HG03558 (cell line): ENCODE measurements around the gene NRP2.

Experiments used
- ATAC-seq: cut with Tn5 transposase; IDR thresholded peaks from one replicate; pipeline ENCODE4 v1.9.1; 2021; ENCODE audit warnings: moderate number of reproducible peaks; ENCODE audit not compliant: unreplicated experiment; ENCODE audit errors: extremely low read depth

NRP2 gene

DNA sequence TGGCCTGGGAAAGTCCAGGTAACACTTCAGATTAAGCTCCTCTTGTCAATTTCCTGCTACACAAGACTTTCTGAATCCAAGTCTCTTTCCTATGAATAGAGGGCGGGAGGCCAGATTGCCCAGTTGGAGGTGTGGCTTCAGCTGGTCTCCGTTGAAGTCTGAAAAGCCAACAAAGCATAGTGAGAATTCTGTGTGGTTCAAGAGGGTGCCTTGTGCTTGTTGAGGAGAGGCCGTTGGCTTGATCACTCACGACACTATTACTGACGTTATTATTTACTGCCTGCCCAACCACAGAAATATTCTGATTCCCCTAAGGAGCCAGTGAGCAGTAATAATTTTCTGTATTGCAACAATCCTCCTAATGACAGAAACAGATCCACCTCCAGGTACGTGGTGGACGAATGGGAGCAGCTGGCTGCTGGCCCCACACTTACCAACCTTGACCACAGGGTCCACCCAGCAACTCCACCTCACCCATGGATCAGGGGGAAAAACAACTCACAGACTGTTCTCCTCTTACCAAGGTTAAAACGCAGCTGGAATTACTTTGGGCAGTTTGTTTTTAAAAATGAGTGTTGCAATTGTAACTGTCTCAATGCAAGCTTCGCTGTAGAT, 21.9 kb downstream of the NRP2 start:
- ATAC-seq = no peak

DNA sequence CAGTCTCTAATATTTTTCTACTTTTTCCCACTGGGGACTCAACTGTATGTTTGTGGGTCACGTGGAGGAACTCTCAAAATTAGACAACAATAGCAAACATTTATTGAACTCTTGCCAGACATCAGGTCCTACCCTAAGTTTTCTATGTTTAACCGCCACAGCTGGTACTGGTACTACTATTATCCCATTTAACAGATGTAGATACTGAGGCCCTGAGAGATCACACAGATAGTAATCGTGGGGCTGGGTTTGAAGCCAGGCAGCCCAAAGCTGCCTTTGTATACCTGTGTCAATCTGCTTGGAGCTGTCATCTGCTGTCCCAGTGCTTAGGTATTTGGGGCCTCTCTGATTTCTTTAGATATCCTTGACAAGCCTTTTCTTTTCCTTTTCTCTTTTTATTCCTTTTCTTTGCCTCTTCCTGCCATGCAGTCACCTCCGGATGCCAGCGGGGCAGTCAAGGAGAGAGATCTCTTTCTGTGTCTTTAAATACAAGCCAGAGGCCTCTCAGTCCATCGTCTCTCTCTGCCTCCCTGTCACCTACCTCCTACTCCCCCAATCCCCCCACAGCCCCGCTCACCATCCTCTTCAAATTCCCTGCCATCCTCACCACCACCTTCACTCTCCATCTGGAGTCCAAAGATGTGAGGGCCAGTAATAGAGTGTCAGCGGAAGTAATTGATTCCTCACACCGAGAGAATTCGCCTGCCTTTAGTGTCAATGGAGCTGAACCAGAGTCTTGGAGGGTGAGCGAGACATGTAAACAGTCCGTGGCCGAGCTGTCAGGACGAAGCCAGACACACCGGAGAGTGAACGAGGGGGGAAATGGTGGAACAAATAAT, 23.4 kb downstream of the NRP2 start:
- ATAC-seq = no peak

DNA sequence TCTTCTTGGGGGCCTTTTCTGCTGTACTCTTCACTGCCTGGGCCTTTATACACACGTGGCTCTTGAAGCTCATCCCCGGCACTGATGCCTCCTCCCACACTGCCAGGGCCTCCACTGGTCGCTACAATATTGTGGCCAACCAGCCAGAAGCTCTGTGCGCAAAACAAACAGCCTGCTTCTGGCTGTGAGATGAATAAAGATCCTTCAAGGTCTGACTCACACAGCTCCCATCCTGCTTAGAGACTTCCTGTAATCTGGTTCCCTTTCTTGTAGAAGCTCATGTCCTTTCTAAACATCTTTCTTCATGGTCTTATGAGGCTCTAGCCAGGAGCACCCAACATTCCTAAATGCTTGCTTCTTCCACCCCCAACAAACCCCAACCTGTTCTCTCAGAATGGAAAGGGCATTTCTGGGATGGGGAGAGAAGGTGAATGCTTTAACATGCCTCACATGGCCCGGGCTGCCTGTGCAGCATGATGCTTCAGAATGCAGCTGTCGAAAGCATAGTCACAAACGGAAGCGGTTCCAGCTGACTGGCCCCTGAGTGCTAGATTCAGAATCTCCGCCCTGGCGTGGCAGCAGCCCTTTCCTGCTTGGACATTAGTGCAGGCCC, 24.6 kb downstream of the NRP2 start:
- ATAC-seq = peak; percentile 94

DNA sequence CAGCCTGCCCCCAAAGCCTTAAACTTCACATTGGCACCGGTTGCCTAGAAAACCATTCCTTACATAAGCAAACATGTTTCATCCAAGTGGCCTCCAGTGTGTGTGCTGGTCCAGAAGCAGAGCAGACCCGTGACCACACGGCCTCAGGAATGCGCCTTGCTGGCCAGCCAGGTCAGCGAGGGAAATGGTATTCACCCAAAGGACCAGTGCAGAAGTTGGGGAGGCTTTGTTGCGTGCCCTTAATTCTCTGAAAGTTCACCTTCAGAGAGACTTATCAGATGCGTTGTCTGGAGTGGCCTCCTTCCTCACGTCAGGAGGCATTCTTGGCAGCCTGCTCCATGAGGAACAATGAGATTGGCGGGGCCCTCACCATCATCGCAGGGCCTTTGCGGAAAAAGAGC, 25.9 kb downstream of the NRP2 start:
- ATAC-seq = no peak

DNA sequence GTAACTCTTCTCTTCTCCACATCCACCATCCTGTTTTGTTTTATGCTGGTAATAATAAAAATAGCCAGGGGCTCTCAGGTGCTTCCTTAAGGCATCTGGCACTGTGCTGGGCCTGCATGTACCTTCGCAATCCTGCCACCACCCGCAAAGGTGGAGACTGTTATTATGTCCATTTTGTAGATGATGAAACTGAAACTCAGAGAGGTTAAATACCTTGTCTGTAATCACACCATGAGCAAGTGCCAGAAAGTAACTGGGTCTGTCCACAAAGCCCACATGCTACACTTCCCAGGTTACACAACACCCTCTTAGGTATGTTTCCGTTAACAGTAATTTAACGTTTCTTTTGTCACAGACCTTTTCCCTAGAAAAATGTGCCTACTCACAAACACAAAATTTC, 27.0 kb downstream of the NRP2 start:
- ATAC-seq = no peak

DNA sequence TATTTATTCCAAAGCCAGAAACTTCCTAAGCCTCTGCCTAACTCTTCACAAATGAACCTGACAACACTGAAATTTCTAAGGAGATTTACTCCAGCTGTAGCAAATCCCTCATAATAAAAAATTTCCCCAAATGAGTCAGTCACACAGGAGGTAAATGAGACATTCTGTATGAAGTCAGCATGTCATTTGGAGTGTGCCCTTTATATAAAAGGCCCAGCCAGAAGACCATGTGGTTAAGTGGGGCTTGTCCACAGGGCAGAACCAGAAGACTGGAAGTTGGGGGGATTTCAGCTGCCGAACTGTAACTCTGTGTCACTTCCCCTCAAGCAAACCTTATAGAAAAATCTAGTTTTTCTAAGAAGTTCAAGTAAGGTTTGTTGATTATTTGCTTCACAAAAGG, 30.2 kb downstream of the NRP2 start:
- ATAC-seq = no peak

DNA sequence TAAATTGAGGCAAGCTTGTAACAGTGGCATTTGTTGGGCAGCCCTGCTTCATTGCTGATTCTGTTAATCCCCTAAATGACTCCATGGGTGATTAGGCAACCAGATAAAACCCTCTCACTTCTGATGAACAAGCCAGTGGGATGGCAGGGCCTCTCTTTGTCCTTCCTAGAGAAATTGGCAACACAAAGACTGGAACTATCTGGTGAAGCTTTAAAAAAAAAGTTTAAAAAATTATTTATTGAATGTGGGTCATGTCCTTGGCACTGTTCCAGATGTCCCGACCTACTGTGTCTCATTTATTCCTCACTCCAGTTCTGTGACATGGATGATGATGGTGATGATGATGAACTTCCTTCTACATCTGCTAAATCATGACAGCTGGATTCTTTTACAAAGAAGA, 30.8 kb downstream of the NRP2 start:
- ATAC-seq = no peak

DNA sequence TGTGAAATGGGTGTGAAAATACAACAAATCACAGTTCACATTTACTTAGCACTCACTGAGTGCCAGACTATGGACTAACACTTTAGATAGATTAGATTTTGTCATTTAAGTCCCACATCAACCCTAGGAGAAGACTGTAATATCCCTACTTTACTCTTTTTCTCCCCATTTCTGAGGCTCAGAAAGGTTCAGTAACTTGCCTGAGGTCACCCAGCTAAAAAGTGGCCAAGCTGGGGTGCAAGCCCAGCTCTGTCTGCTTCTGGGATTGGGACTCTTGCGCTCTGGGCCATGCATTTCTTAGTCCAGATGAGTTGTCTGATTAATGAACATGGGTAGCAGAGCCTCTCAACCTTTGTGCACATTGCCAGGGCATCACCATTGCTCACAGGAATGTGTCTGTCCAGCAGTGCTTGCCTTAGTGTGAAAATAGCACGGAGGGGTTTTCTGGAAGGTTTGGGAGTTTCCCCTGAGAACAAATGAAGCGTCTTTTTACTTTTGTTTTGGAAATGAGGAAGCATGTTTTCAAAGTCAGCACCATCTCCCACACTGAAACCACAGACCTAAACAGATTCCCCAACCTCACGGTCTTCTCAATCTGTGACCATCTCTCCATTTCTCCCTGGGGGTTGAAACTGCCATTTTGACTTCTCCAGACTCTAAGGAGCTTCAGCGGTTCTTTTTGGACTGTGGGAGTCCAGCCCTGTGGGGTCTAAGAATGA, 31.9 kb downstream of the NRP2 start:
- ATAC-seq = peak; percentile 63

DNA sequence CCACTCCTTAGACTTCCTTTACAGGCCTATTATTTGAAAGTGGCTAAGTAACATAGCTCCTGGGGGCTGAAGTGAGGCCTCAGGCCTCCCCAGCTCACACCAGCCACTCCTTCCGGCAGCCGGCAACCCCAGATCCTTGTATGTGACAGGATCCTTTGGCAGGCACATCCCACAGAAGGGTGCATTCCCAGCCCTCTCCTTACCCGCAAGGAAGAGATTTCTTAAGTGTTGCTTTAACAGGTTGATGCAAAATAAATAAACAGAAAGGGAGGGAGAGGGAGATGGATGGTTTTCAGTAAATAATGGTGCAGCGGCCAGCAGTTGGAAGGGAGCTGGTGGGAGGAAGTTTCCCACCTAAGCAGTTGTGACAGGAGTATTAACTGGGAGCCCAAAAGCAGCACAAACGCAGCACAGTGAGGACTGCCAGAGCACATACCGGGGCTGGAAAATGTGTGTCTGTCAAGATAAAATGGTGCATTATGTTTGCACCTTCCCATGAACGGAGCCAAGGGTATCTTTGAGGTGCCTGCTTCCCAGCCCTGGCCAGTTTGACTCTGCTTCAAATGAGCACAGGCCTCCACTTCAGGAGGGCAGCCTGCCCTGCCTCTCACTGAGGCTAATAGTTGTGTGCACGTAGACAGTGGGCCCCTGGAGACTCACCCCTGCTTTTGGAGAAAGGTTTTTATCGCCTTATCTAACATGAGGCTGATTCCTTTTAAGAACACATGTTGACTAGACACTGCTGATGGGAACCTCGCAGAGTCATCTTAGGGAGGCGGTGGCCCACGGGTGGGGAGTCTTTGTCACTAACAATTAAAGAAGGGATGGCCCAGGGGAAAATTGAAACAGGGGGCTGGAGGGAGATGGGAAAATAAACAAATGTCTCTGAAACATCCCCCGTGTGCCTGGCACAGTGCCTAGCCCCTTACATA, 32.8 kb downstream of the NRP2 start:
- ATAC-seq = no peak

DNA sequence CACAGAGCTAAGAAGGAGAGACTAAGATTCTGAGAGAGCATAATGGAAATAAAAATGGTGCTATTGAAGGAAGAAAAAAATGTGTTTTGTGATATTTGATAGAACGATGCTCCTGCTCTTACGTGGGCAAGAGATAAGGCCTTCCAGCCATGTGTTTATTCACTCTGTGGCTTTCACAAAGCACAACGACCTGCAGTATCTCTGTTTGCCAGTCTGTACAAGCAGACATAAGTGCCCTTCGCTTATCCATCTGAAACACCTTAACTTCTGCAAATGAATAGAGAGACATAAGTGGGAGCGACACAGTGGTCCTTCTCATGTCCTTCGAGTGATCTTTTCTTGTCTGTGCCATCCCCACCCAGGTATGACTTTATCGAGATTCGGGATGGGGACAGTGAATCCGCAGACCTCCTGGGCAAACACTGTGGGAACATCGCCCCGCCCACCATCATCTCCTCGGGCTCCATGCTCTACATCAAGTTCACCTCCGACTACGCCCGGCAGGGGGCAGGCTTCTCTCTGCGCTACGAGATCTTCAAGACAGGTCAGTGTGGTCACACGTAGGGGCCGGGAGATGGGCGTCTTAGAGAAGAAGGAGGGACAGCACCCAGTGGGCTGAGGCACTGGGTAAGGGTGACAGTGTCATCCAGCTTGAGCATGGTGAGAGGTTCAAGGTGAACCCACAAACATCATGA, 33.7 kb downstream of the NRP2 start:
- no peak for ATAC-seq

DNA sequence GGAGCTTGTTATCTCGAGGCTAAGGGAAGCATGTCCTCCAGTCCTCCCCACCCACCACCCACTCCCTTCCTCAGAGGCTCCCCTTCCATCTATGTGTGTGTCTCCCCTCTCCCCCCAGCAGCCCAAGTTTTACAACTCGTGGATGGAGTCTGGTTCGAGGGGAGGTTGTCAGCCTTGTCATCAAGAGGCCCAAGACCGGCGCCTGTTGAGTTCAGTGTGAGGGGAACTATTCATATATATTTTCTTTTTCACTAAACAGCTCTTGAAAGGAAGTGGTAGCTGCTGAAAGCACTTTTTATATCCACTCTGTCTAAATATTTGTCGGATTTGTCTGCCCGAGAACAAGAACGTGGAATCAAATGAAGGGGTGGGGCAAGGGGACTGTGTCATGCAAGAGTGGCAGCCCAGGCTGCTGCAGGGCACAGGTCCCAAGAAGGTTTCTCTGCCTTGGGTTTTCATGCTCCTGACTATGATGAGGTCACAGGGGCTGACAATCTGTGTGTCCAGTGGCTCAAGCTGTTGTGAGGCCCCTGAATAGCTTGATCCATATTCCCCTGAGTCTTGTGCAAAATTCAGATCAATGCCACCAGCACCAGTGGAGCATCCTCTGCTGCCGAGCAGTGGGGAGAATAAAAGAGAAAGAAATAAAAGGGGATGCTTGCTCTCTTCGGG, 35.0 kb downstream of the NRP2 start:
- no peak for ATAC-seq

DNA sequence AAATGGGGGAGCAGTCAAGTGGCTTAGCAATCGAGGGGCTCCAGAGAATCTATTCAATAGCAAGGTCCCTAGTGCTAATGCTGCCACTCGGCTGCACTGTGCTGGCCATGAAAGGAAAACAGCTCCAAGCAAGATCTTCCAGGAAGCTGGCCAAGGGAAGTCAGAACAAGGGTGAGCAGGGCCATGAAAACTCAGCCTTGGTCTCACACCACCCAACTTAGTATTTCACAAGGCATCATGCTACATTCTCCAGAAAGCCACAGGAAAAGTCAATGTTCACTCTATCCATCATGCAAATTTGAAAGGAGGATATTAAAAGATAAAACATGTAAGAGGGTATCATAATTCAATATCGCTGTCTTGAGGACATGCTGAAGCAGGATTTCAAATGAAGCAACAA, 35.7 kb downstream of the NRP2 start:
- no peak for ATAC-seq

DNA sequence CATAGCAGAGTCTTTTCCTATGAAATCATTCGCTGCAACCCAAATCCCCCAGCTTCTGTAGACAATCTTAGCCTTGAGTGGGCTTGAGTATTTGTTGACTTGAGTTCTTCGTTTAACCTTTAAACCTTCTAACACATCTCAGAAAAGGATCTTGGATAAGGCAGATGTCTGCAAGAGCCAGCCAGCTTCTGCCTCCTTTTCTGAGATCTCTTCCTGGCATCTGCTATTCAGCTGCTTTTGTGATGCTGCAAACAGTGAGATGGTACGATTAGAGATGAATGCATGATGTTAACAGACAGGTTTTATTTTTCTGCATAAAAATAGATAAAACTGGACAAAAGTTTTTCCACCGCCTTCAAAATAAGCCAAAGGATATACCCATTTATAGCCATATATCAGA, 37.5 kb downstream of the NRP2 start:
- ATAC-seq = no peak

DNA sequence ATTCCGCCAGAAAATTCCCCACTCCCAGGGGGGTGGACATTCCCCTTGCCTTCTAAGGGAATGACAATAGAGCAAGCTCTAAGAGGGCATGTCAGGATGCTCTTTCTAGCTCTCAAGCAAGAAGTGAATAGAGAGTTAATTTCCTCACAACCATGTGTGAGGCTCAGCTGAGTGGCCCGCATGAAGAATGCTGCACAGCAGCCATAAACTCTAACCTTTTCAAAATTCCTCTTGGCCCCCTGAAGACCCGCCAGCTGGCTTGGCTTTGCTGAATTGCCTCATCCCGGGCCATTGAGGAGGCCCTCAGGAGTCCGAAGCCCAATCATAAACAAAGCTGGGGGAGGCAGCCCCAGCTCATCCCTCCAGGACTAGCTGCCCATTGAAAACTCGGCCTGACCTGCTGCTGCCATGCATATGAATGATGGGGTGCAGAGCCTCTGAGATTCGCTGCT, 38.2 kb downstream of the NRP2 start:
- ATAC-seq = no peak

DNA sequence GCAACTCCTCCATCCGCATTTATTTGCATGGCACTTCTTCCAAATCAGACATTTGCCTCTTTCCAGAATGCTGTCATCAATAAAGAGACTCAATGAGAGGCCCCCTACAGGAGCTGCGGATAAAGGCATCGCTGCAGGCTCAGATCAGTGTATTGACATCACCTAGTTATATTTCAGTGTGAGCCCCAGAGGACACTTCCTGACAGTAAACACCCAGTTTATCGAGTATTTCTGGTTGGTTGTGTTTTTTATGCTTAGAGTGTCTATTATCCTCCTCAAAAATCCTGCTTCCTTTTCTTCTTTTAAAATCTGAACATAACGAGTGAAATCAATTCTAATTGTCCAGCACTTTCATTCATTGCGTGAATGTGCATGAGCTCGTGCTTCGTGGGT, 38.8 kb downstream of the NRP2 start:
- no peak for ATAC-seq

DNA sequence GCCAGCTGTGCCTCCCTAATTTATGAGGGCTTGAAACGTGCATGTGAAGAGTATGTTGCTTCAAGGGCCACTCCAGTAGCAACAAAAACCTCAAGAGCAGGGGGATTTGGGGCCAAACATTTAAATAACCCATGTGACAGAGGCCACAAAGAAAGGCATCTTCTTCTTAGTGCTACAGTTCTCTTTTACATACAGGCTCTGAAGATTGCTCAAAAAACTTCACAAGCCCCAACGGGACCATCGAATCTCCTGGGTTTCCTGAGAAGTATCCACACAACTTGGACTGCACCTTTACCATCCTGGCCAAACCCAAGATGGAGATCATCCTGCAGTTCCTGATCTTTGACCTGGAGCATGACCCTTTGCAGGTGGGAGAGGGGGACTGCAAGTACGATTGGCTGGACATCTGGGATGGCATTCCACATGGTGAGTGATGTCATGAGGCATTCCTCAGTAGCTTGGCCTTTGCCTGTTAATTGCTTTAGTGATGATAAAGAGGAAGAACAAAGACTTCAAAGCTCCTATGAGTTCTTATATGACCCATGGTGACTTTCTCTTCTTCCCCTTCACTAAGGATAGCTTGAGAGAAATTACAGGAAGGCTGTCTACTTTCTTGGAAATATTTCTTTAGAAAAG, 40.1 kb downstream of the NRP2 start:
- ATAC-seq = no peak

DNA sequence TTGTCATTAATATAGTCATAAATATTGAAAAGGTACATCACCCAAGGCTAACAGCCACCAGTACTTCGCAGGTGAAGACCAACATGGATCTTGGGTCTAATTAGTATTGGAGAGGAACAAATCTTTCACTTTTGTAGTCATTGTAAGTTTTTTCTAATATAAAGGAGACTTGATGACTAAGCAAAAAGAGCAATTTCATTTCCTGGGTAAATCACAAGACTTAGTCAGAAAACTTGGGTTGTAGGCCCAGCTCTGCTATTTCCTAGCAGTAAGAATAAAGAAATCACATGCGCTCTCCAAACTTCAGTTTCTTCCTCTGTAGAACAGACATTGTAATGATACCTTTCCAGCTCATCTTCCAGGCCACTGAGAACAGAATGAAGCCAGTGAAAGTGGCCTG, 40.9 kb downstream of the NRP2 start:
- no peak for ATAC-seq

DNA sequence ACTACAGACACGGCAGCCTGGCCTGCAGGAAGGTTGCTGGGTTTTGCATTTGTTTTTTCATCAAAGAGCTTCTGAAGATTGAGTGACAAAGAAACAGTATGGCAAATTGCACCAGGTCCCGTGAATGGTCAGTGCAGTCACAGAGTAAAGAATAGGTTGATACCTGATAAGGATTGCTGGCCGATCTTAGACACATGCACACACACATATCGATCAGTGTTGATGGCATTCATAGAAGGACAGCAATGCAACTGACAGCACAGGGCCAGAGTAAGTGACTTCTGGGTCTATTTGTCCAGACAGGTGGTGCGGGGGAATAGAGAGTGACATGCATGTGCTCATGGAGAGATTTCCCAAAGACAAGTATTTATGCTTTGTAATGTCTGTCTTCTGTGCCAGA, 42.8 kb downstream of the NRP2 start:
- ATAC-seq = no peak
